Neural progenitor cell (in vitro differentiated cells): ENCODE data around the gene ZNF516. TPM values are rescaled to one million over a fixed set of nuclear protein-coding genes. Genes with fewer than 3 reads are reported as not detected.

Experiments
- DNase-seq: peaks from one replicate; pipeline ENCODE4 v3.0.0-alpha.2; 2016; ENCODE audit warnings: low spot score
- H2AFZ ChIP-seq: fragments of 200-600 bp; sonication (generic); replicated peaks from 2 replicates; pipeline ENCODE4 v1.6.1; 2016; ENCODE audit warnings: antibody characterized with exemption
- H3F3A ChIP-seq: fragments of 200-600 bp; sonication (generic); 2 replicates; pipeline ENCODE4 v1.6.1; 2016; ENCODE audit warnings: antibody characterized with exemption, low read depth
- H3K27ac ChIP-seq: fragments of 200-600 bp; sonication (generic); 2 replicates; pipeline ENCODE4 v1.5.1; 2016; ENCODE audit warnings: mild to moderate bottlenecking
- H3K27me3 ChIP-seq: fragments of 200-600 bp; sonication (generic); 2 replicates; pipeline ENCODE4 v1.6.1; 2016; ENCODE audit warnings: mild to moderate bottlenecking, moderate library complexity
- H3K36me3 ChIP-seq: fragments of 200-600 bp; sonication (generic); 2 replicates; pipeline ENCODE4 v1.5.1; 2016
- H3K4me1 ChIP-seq: fragments of 200-600 bp; sonication (generic); 2 replicates; pipeline ENCODE4 v1.6.1; 2016; ENCODE audit warnings: mixed run types
- H3K4me2 ChIP-seq: fragments of 200-600 bp; sonication (generic); 2 replicates; pipeline ENCODE4 v1.6.1; 2016
- H3K4me3 ChIP-seq: fragments of 200-600 bp; sonication (generic); 2 replicates; pipeline ENCODE4 v1.5.1; 2016
- H3K79me2 ChIP-seq: fragments of 200-600 bp; sonication (generic); 2 replicates; pipeline ENCODE4 v1.6.1; 2016; ENCODE audit warnings: low read depth
- H3K9ac ChIP-seq: fragments of 200-600 bp; sonication (generic); 2 replicates; pipeline ENCODE4 v1.6.1; 2016
- H3K9me3 ChIP-seq: fragments of 200-600 bp; sonication (generic); 2 replicates; pipeline ENCODE4 v1.5.1; 2016; ENCODE audit warnings: low read depth
- H4K20me1 ChIP-seq: fragments of 200-600 bp; sonication (generic); 2 replicates; pipeline ENCODE4 v1.6.1; 2016; ENCODE audit warnings: low read depth
- H3K27ac Mint-ChIP-seq: 3 replicates; pipeline ENCODE4 v1.8.0; 2021; ENCODE audit warnings: mixed read lengths
- H3K27me3 Mint-ChIP-seq: 2 replicates; pipeline ENCODE4 v1.8.0; 2022; ENCODE audit warnings: low read depth, mild to moderate bottlenecking, inconsistent platforms, moderate library complexity, mixed read lengths; ENCODE audit not compliant: insufficient read depth
- H3K36me3 Mint-ChIP-seq: 3 replicates; pipeline ENCODE4 v1.8.0; 2021; ENCODE audit warnings: mixed read lengths
- H3K4me1 Mint-ChIP-seq: 3 replicates; pipeline ENCODE4 v1.8.0; 2021; ENCODE audit warnings: mixed read lengths
- H3K4me3 Mint-ChIP-seq: 3 replicates; pipeline ENCODE4 v1.8.0; 2021; ENCODE audit warnings: mild to moderate bottlenecking, moderate library complexity, mixed read lengths
- H3K9me3 Mint-ChIP-seq: 3 replicates; pipeline ENCODE4 v1.8.0; 2020; ENCODE audit warnings: mixed read lengths
- CTCF ChIP-seq: fragments of 200-600 bp; sonication (generic); IDR thresholded peaks from 2 replicates; pipeline ENCODE4 v1.5.1; 2017; ENCODE audit warnings: antibody characterized with exemption, mild to moderate bottlenecking
- EZH2 ChIP-seq: fragments of 200-600 bp; sonication (generic); IDR thresholded peaks from 2 replicates; pipeline ENCODE4 v1.6.1; 2017; ENCODE audit warnings: antibody characterized with exemption, mild to moderate bottlenecking, moderate library complexity
- EZH2phosphoT487 ChIP-seq: fragments of 200-600 bp; sonication (generic); IDR thresholded peaks from 2 replicates; pipeline ENCODE4 v1.6.1; 2017; ENCODE audit warnings: antibody characterized with exemption
- total RNA-seq: library from RNA; depleted of rRNA; stranded (reverse); fragments of >200 nt; gene quantifications from 2 replicates; pipeline ENCODE4 v1.2.3, GENCODE V29; 2015; ENCODE audit warnings: low replicate concordance

ZNF516 gene
- total RNA-seq, 1 donor from 2014 or later, result 45.5 TPM

DNA sequence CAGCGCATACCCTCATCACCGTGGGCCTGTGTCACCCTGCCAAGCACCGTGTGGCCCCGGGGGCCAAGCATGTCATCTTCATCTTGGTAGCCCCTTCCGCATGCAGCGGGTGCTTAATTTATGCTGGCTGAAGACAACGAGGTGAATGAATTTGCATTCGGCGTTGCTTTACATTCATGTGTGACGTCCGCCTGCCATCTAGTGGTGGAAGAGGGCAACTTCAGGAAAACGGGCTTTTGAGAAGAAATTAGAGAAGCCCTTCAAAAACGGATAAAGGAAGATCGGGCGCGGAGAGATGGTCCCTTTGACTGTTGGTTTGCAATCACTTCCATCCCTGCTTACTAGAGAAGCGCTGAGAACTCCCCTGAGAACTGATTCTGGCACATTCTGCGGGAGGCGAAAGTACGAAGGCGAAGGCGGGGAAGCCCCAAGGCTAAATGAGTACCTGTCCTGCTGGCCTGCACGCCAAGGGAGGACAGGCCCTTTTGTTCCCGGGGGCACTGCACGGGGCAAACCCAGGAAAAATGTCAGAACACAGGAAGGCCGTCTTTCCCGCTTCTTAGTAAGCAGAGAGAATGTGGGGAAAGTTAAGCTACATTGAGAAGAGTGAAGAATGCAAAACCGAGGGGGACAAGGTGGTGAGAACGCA lies 145.9 kb downstream of the ZNF516 start:
- DNase-seq, result peak; percentile 87
- Histone ChIP-seq H3K36me3 (no peaks in the 10 kb centered on the region), H3K4me3 (peak overlapping the region; percentile 12), H3K4me1 (no peaks in the 10 kb centered on the region), H3K4me2 (peak overlapping the region; percentile 46), H3K27me3 (no peaks in the 10 kb centered on the region), H4K20me1 (no peaks in the 10 kb centered on the region), H3K9ac (no peak overlapping the region), H2AFZ (peak overlapping the region; percentile 37), H3K27ac (no peak overlapping the region), H3K79me2 (no peaks in the 10 kb centered on the region), H3K9me3 (no peaks in the 10 kb centered on the region), H3F3A (peaks cover 8% of the 10 kb centered on the region)
- Mint-ChIP-seq H3K4me1 (peaks cover 16% of the 10 kb centered on the region), H3K9me3 (peaks cover 10% of the 10 kb centered on the region), H3K4me3 (peak overlapping the region; percentile 3), H3K36me3 (peaks cover 11% of the 10 kb centered on the region), H3K27ac (peak overlapping the region; percentile 58), H3K27me3 (peaks cover 9% of the 10 kb centered on the region)
- TF ChIP-seq CTCF (peak; percentile 94), EZH2 (no peak)

DNA sequence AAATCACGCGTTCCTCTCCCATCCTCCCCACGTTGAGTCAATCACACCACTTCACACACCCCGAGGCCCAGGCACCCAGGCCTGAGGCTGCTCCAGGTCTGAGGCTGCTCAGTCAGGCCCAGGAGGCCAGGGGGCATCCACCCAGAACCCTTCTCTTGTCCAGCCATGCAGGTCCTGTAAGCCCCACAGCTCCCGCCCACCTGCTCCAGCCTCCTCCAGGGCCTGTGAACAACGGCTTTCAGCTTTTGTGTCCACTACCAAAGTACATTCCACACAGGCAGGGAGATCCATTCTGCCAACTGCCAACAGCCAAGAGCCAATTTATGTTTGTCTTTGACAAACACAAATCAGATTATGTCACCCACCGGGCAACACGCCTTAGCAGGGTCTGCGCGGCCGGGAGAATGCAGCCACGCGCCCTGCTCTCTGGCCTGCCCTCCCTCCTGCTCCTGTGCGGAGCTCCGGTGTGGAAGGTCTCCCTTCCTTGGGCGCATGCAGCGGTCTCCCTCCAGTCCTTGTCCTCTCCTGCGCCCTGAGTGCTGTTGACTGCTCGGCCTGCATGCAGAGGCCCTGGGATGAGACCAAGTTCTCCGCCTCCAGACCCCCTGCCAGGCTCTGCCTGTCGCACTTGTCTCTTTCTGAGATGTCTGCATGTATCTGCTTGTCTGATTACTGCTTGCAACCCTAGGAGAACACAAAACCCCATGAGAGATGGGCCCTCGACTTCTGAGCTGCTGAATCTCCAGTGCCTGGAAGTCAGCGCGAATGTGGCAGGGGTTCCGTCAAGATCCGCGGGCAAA lies 146.6 kb downstream of the ZNF516 start:
- peaks cover 6% of the 10 kb centered on the region for H3K27me3 Mint-ChIP-seq
- H3K4me3 Mint-ChIP-seq, result no peak overlapping the region

GRCh38 chr18:76347341-76347740 lies 147.7 kb downstream of the ZNF516 start:
- peaks cover 16% of the 10 kb centered on the region for H3K4me1 Mint-ChIP-seq
- no peak overlapping the region for H2AFZ ChIP-seq
- DNase-seq, result no peak
- TF ChIP-seq CTCF, result no peak
- TF ChIP-seq EZH2phosphoT487, result no peak
- no peak for TF ChIP-seq EZH2
- peaks cover 8% of the 10 kb centered on the region for H3F3A ChIP-seq
- H4K20me1 ChIP-seq, result no peaks in the 10 kb centered on the region
- H3K4me2 ChIP-seq, result no peak overlapping the region
- H3K9me3 Mint-ChIP-seq, result no peaks in the 10 kb centered on the region
- no peak overlapping the region for H3K27ac ChIP-seq
- no peaks in the 10 kb centered on the region for H3K27me3 ChIP-seq
- no peak overlapping the region for H3K9ac ChIP-seq
- H3K36me3 Mint-ChIP-seq, result no peaks in the 10 kb centered on the region
- no peaks in the 10 kb centered on the region for H3K9me3 ChIP-seq
- no peaks in the 10 kb centered on the region for H3K36me3 ChIP-seq
- no peak overlapping the region for H3K4me3 ChIP-seq
- peak overlapping the region; percentile 31 for H3K27ac Mint-ChIP-seq
- no peak overlapping the region for H3K4me3 Mint-ChIP-seq
- no peaks in the 10 kb centered on the region for H3K79me2 ChIP-seq
- peaks cover 3% of the 10 kb centered on the region for H3K27me3 Mint-ChIP-seq
- no peaks in the 10 kb centered on the region for H3K4me1 ChIP-seq

More for the DNA sequence above, 146.6 kb downstream of the ZNF516 start:
- DNase-seq, result peak; percentile 39
- peak overlapping the region; percentile 58 for H3K27ac Mint-ChIP-seq
- Histone ChIP-seq H3K79me2 (no peaks in the 10 kb centered on the region), H4K20me1 (no peaks in the 10 kb centered on the region), H3K36me3 (no peaks in the 10 kb centered on the region), H3K9ac (no peak overlapping the region), H3K9me3 (no peaks in the 10 kb centered on the region), H3F3A (peaks cover 8% of the 10 kb centered on the region), H3K4me2 (peak overlapping the region; percentile 46), H3K27me3 (no peaks in the 10 kb centered on the region), H3K27ac (no peak overlapping the region), H3K4me1 (no peaks in the 10 kb centered on the region), H2AFZ (peak overlapping the region; percentile 37), H3K4me3 (no peak overlapping the region)
- peaks cover 5% of the 10 kb centered on the region for H3K9me3 Mint-ChIP-seq
- TF ChIP-seq CTCF (no peak), EZH2 (no peak), EZH2phosphoT487 (no peak)
- peaks cover 5% of the 10 kb centered on the region for H3K36me3 Mint-ChIP-seq
- H3K4me1 Mint-ChIP-seq, result peaks cover 16% of the 10 kb centered on the region
